Activated CD8-positive, alpha-beta T cell treated with anti-CD3 and anti-CD28 coated beads, Interleukin-2, amount 10 ng/mL, durations not matched to agents 7 days and 5 days (primary cell): ENCODE results near the gene DUSP1. TPM values are rescaled to one million over a fixed set of nuclear protein-coding genes. Genes with fewer than 3 reads are reported as not detected.

Experiments used
- ATAC-seq: fragments of 150-1000 bp; cut with Tn5 transposase; one replicate; pipeline ENCODE4 v1.10.0; 2021; ENCODE audit warnings: moderate library complexity
- CTCF ChIA-PET: fragments of 350-600 bp; sonication (Branson Sonifier 250); formaldehyde crosslinking; loops from one replicate; lab custom pipeline; 2021; ENCODE audit warnings: antibody characterized with exemption; lab: Charles Lee
- POLR2A ChIA-PET: fragments of 350-600 bp; sonication (Branson Sonifier 250); formaldehyde crosslinking; loops from one replicate; lab custom pipeline; 2021; ENCODE audit warnings: antibody characterized with exemption; lab: Charles Lee
- DNase-seq: peaks from one replicate; pipeline ENCODE4 v3.0.0-alpha.2; 2020
- H3K27ac Mint-ChIP-seq: one replicate; pipeline ENCODE4 v1.8.0; 2021; ENCODE audit warnings: mild to moderate bottlenecking, mixed read lengths
- H3K27me3 Mint-ChIP-seq: one replicate; pipeline ENCODE4 v1.8.0; 2021; ENCODE audit warnings: low read depth, mixed read lengths
- H3K36me3 Mint-ChIP-seq: one replicate; pipeline ENCODE4 v1.8.0; 2021; ENCODE audit warnings: low read depth, mixed read lengths
- H3K4me1 Mint-ChIP-seq: one replicate; pipeline ENCODE4 v1.8.0; 2021; ENCODE audit warnings: low read depth, mixed read lengths
- H3K4me3 Mint-ChIP-seq: one replicate; pipeline ENCODE4 v1.8.0; 2021; ENCODE audit warnings: mild to moderate bottlenecking, mixed read lengths
- H3K9me3 Mint-ChIP-seq: one replicate; pipeline ENCODE4 v1.8.0; 2022; ENCODE audit warnings: mixed read lengths; ENCODE audit not compliant: insufficient read depth
- total RNA-seq, 2 experiments: library from RNA; stranded (reverse); gene quantifications; one replicate each; pipeline ENCODE4 v1.2.3, GENCODE V29; 2021

Gene DUSP1
- total RNA-seq, 2 experiments from 2014 or later = 55.6 to 56.6 TPM

DNA sequence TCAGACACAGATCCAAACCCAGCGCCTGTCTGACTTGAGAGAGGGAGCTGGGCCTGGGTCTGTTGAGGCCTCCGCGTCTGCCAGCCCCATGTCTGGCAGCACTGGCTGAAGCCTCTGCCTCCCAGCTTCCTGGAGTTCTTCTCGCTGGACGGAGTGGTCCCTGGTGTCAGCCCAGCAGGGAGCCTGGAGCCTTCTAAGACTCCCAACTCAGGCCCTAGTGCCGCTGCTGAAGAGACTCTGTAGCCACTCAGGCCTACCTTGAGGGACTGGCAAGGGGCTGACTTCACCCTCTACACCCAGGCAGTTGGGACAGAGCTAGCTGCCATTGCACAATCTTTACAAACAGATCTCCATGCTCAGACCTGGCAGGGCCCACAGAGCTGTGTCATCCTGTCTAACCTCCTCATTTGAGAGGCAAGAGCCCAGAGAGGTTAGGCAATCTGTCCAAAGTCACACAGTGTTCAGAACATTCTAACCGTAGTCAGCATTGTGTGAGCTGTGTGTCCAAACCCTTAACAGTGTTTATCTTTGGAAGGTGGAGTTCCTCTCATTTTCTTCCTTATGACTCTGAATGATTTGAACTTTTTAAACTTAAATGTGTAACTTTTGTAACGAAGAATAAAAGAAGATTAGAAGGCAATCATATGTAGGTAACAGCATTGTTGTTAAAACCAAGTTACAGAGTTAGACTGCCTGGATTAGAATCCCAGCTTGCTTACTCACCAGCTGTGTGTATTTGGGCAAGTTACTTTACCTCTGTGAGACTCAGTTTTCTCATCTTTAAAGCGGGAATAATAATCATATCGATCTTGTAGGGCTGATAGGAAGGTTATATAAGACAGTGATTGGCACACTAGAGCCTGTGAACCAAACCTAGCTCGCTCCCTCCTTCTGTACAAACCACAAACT lies 4.6 kb upstream of the DUSP1 start:
- H3K4me1 Mint-ChIP-seq = peaks cover 51% of the 10 kb centered on the region
- ChIA-PET CTCF (interaction anchor here (1.0 to 1.6 kb wide), 3 partner anchors 22 to 60 kb away, joined by 3 to 7 read pairs (median 3); no protein-coding TSS in a partner anchor), POLR2A (interaction anchor here (0.7 kb wide), 1 partner anchor 64 kb away, joined by 3 read pairs; no protein-coding TSS in a partner anchor)
- H3K4me3 Mint-ChIP-seq = no peak overlapping the region
- no peaks in the 10 kb centered on the region for H3K9me3 Mint-ChIP-seq
- H3K27ac Mint-ChIP-seq = no peak overlapping the region
- peaks cover 2% of the 10 kb centered on the region for H3K36me3 Mint-ChIP-seq
- DNase-seq (no peak), ATAC-seq (no peak)
- H3K27me3 Mint-ChIP-seq = no peaks in the 10 kb centered on the region

GRCh38 chr5:172774561-172775315 lies 3.7 kb upstream of the DUSP1 start:
- no peaks in the 10 kb centered on the region for H3K27me3 Mint-ChIP-seq
- ChIA-PET POLR2A (no interaction called here), CTCF (interaction anchor here (0.8 to 0.9 kb wide), 2 partner anchors 60 to 158 kb away, joined by 4 read pairs; no protein-coding TSS in a partner anchor)
- no peak overlapping the region for H3K27ac Mint-ChIP-seq
- peaks cover 57% of the 10 kb centered on the region for H3K4me1 Mint-ChIP-seq
- no peaks in the 10 kb centered on the region for H3K9me3 Mint-ChIP-seq
- peaks cover 2% of the 10 kb centered on the region for H3K36me3 Mint-ChIP-seq
- H3K4me3 Mint-ChIP-seq = no peak overlapping the region
- no peak for ATAC-seq
- DNase-seq = no peak

GRCh38 chr5:172773481-172774469 lies 2.8 kb upstream of the DUSP1 start:
- ChIA-PET CTCF (interaction anchor here (0.8 to 4.6 kb wide), 5 partner anchors 57 to 159 kb away, joined by 4 to 59 read pairs (median 24); no protein-coding TSS in a partner anchor), POLR2A (interaction anchor here (4.1 kb wide), 1 partner anchor 61 kb away, joined by 25 read pairs; the partner anchor contains the start of gene ERGIC1)
- Mint-ChIP-seq H3K9me3 (no peaks in the 10 kb centered on the region), H3K36me3 (peaks cover 10% of the 10 kb centered on the region), H3K27ac (peak overlapping the region; percentile 8), H3K27me3 (no peaks in the 10 kb centered on the region), H3K4me3 (no peak overlapping the region), H3K4me1 (peaks cover 66% of the 10 kb centered on the region)
- no peak for ATAC-seq
- DNase-seq = no peak

DNA sequence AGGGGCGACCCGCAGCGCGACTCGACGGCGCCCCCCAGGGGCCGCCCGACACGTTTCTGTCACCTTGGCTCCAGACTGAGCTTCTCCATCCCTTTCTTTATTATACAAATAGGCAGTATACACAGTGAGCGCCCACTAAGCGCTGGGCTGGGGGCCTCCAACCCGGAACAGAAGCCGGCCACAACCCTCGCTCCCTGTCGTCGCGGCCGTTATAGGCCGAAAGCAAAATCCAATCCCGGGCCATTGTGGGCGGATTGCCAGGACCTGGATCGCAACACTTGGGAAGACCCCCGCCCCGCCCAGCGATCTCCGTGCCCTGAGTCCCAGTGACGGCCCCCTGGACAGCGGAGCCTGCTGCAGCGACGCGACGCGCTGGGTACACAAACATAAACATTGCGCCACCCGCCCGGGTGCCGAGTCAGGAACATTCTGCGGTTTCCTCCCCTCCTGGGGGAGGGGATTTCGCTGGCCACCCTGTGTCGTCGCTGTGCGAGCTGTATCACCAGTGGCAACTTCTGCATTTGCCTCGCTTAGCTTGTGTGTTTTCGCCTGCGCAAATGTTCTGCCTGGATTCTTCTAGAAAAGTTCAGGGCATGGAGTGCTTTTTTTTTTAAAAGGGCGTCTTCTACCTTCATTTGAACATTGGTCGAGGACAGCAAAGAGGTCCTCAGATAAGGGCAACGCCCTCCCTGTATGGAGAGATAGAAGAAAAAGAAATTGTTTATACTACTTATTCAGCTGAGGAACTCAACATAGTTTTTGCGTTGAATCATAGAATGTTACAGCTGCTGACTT lies 1.3 kb upstream of the DUSP1 start:
- Mint-ChIP-seq H3K27ac (peak overlapping the region; percentile 99), H3K4me1 (peaks cover 54% of the 10 kb centered on the region), H3K36me3 (peaks cover 19% of the 10 kb centered on the region), H3K4me3 (peak overlapping the region; percentile 90), H3K27me3 (no peaks in the 10 kb centered on the region), H3K9me3 (no peaks in the 10 kb centered on the region)
- ChIA-PET CTCF (interaction anchor here (0.6 to 4.6 kb wide), 30 partner anchors 11 to 199 kb away, joined by 3 to 59 read pairs (median 4); no protein-coding TSS in a partner anchor), POLR2A (interaction anchor here (0.6 to 4.1 kb wide), 14 partner anchors 13 to 212 kb away, joined by 3 to 25 read pairs (median 6); partner anchors contain the start of genes ATP6V0E1, ERGIC1 and RPL26L1)
- ATAC-seq = peak; percentile 25
- peak; percentile 80 for DNase-seq

DNA sequence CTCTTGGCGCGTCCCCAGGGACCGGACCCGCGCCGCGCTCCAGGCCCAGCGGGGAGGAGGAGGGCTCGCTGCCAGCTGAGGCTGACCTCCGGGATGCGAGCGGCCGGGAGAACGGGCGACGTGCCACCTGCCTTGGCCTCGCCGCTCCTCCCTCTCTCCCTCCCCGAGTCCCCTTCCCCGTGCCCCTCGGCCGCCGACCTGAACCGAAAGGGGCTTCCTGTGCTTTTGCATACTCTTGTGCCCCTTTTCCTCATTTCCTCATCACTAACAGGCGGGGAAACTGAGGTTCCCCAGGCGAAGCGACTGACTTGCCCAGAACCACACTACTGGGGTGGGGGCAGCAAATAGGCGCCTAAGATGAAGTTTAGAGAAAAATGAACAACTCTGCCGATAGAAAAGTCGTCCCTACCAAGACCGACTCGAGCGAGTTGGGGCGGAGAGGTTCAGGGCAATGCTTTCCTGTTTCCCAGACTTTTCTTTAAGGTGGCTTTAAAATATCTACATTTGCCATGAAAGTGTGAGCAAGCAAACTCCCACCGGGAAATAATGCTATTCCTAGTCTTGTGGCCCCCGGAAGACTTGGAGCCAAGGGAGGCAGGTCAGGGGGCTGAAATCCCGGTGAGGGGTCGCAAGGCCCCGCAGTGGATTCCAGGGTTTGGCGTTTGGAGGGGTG lies 580 bp upstream of the DUSP1 start:
- peak overlapping the region; percentile 99 for H3K27ac Mint-ChIP-seq
- peaks cover 19% of the 10 kb centered on the region for H3K36me3 Mint-ChIP-seq
- H3K27me3 Mint-ChIP-seq = no peaks in the 10 kb centered on the region
- ATAC-seq (no peak), DNase-seq (no peak)
- H3K4me3 Mint-ChIP-seq = peak overlapping the region; percentile 90
- CTCF ChIA-PET = interaction anchor here (0.6 to 4.6 kb wide), 35 partner anchors 11 to 189 kb away, joined by 3 to 59 read pairs (median 5); no protein-coding TSS in a partner anchor
- H3K9me3 Mint-ChIP-seq = no peaks in the 10 kb centered on the region
- peaks cover 52% of the 10 kb centered on the region for H3K4me1 Mint-ChIP-seq
- POLR2A ChIA-PET = interaction anchor here (0.5 to 4.1 kb wide), 26 partner anchors 8 to 373 kb away, joined by 3 to 25 read pairs (median 4); partner anchors contain the start of genes ATP6V0E1, BNIP1, ERGIC1 and RPL26L1

DNA sequence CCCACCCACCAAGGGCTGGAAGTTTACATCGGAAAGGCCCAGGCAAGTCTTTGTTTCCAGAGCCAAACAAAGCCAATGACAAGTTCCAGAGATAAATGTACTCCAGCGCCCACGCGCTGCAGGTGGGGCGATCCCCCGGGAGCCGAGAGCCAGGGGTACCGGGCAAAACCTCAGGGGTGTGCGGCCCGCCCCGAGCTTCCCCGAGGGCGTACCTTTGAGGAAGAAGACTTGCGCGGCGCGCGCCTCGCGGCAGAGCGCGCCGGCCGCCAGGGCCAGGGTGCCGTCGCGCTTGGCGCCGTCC lies 671 bp downstream of the DUSP1 start:
- Mint-ChIP-seq H3K36me3 (peaks cover 19% of the 10 kb centered on the region), H3K4me1 (peaks cover 54% of the 10 kb centered on the region), H3K4me3 (peak overlapping the region; percentile 90), H3K27me3 (no peaks in the 10 kb centered on the region), H3K9me3 (no peaks in the 10 kb centered on the region), H3K27ac (peak overlapping the region; percentile 81)
- ChIA-PET POLR2A (interaction anchor here (0.8 to 4.1 kb wide), 17 partner anchors 10 to 374 kb away, joined by 3 to 25 read pairs (median 5); partner anchors contain the start of genes ATP6V0E1, BNIP1 and ERGIC1), CTCF (interaction anchor here (0.8 to 4.6 kb wide), 10 partner anchors 9 to 166 kb away, joined by 3 to 59 read pairs (median 6); no protein-coding TSS in a partner anchor)
- ATAC-seq (no peak), DNase-seq (no peak)

- peak overlapping the region; percentile 81 for H3K27ac Mint-ChIP-seq
- peaks cover 19% of the 10 kb centered on the region for H3K36me3 Mint-ChIP-seq
- ChIA-PET POLR2A (interaction anchor here (0.6 to 4.1 kb wide), 16 partner anchors 7 to 375 kb away, joined by 3 to 25 read pairs (median 4); partner anchors contain the start of genes ATP6V0E1, BNIP1 and ERGIC1), CTCF (interaction anchor here (0.8 to 4.6 kb wide), 8 partner anchors 9 to 162 kb away, joined by 3 to 59 read pairs (median 15); no protein-coding TSS in a partner anchor)
- peak overlapping the region; percentile 90 for H3K4me3 Mint-ChIP-seq
- peaks cover 60% of the 10 kb centered on the region for H3K4me1 Mint-ChIP-seq
- ATAC-seq (no peak), DNase-seq (peak; percentile 26)
- no peaks in the 10 kb centered on the region for H3K9me3 Mint-ChIP-seq
- H3K27me3 Mint-ChIP-seq = no peaks in the 10 kb centered on the region
These were observed 1.2 kb downstream of the DUSP1 start for GRCh38 chr5:172769616-172770373.

DNA sequence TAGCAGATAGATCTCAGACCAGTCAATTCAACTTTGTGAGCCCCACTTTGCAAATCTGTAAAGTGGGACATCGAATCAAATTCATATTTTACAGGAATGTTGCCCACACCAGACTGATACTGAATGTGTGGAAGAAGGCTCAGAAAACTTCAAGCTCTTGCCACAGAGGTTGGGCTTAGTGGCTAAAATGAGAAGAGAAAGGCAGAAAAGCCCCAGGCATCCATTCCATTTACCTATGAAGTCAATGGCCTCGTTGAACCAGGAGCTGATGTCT lies 1.7 kb downstream of the DUSP1 start:
- Mint-ChIP-seq H3K9me3 (no peaks in the 10 kb centered on the region), H3K36me3 (peaks cover 19% of the 10 kb centered on the region), H3K27ac (peak overlapping the region; percentile 81), H3K27me3 (no peaks in the 10 kb centered on the region), H3K4me1 (peaks cover 63% of the 10 kb centered on the region), H3K4me3 (peak overlapping the region; percentile 90)
- ATAC-seq (no peak), DNase-seq (no peak)
- CTCF ChIA-PET = interaction anchor here (4.0 to 4.6 kb wide), 2 partner anchors 55 to 67 kb away, joined by 25 to 59 read pairs; no protein-coding TSS in a partner anchor
- POLR2A ChIA-PET = interaction anchor here (0.6 to 3.1 kb wide), 3 partner anchors 8 to 38 kb away, joined by 3 to 17 read pairs (median 4); no protein-coding TSS in a partner anchor
